CD4-positive, CD25-positive, alpha-beta regulatory T cell (primary cell): ENCODE measurements around the gene CLIP3. TPM values are rescaled to one million over a fixed set of nuclear protein-coding genes. Genes with fewer than 3 reads are reported as not detected.
A peak's percentile ranks its signal among the peaks of the same experiment; 100 is the strongest.

Experiments
- ATAC-seq, 2 donors: fragments of 150-1000 bp; cut with Tn5 transposase; one replicate each; pipeline ENCODE4 v1.10.0; 2021; ENCODE audit warnings: low read depth in 2 of 2, moderate number of reproducible peaks in 2 of 2, moderate library complexity in 1 of 2
- DNase-seq, 3 donors: peaks; one replicate each; pipeline versions ENCODE4 v3.0.0 to v3.0.0-alpha.2; 2012 to 2022; ENCODE audit warnings: mixed read lengths in 1 of 3
- H3K27ac ChIP-seq: one replicate; pipeline ENCODE4 v1.7.0; 2013; ENCODE audit warnings: mild to moderate bottlenecking, low read length; ENCODE audit not compliant: insufficient read depth, poor library complexity, severe bottlenecking
- H3K27me3 ChIP-seq: one replicate; pipeline ENCODE4 v1.7.0; 2013; ENCODE audit warnings: low read length; ENCODE audit not compliant: control insufficient read depth, insufficient read depth
- H3K36me3 ChIP-seq: one replicate; pipeline ENCODE4 v1.7.0; 2013; ENCODE audit warnings: mild to moderate bottlenecking, low read length, moderate library complexity; ENCODE audit not compliant: control insufficient read depth, insufficient read depth
- H3K4me1 ChIP-seq: 2 replicates; pipeline ENCODE4 v1.7.0; 2013; ENCODE audit warnings: mild to moderate bottlenecking, low read length; ENCODE audit not compliant: insufficient read depth, control insufficient read depth, poor library complexity, severe bottlenecking
- H3K4me3 ChIP-seq: one replicate; pipeline ENCODE4 v1.7.0; 2013; ENCODE audit warnings: low read depth, mild to moderate bottlenecking, low read length, moderate library complexity
- H3K9me3 ChIP-seq, 2 experiments: 1 replicate in 1 of 2; 2 replicates in 1 of 2; pipeline ENCODE4 v1.7.0; 2013; ENCODE audit warnings: low read length in 2 of 2, mild to moderate bottlenecking in 1 of 2, moderate library complexity in 1 of 2; ENCODE audit not compliant: control insufficient read depth in 2 of 2
- H3K27ac Mint-ChIP-seq, 3 donors: one replicate each; pipeline ENCODE4 v1.8.0; 2020 to 2022; ENCODE audit warnings: mild to moderate bottlenecking in 3 of 3, mixed read lengths in 3 of 3, moderate library complexity in 2 of 3
- H3K27me3 Mint-ChIP-seq: one replicate; pipeline ENCODE4 v1.8.0; 2022; ENCODE audit warnings: mild to moderate bottlenecking, mixed read lengths
- H3K36me3 Mint-ChIP-seq: one replicate; pipeline ENCODE4 v1.8.0; 2020; ENCODE audit warnings: mixed read lengths
- H3K4me1 Mint-ChIP-seq, 4 donors: one replicate each; pipeline ENCODE4 v1.8.0; 2020 to 2022; ENCODE audit warnings: mixed read lengths in 4 of 4, mild to moderate bottlenecking in 1 of 4
- H3K4me3 Mint-ChIP-seq, 4 donors: one replicate each; pipeline ENCODE4 v1.8.0; 2020 to 2022; ENCODE audit warnings: mild to moderate bottlenecking in 4 of 4, mixed read lengths in 4 of 4, moderate library complexity in 3 of 4
- H3K9me3 Mint-ChIP-seq, 7 donors: one replicate each; pipeline ENCODE4 v1.8.0; 2020 to 2022; ENCODE audit warnings: mixed read lengths in 7 of 7, mild to moderate bottlenecking in 3 of 7, moderate library complexity in 2 of 7
- polyA plus RNA-seq, 4 donors: library from polyadenylated mRNA; unstranded; fragments of 300-500 nt; fragmentation: Illumina TruSeq; gene quantifications; one replicate each; pipeline ENCODE4 v1.2.3, GENCODE V29; 2021
- total RNA-seq: library from RNA; stranded (reverse); gene quantifications from one replicate; pipeline ENCODE4 v1.2.3, GENCODE V29; 2022

Gene CLIP3
- total and polyA plus RNA-seq, 5 donors from 2014 or later: 0.38 to 1.4 (median 0.81) TPM

DNA sequence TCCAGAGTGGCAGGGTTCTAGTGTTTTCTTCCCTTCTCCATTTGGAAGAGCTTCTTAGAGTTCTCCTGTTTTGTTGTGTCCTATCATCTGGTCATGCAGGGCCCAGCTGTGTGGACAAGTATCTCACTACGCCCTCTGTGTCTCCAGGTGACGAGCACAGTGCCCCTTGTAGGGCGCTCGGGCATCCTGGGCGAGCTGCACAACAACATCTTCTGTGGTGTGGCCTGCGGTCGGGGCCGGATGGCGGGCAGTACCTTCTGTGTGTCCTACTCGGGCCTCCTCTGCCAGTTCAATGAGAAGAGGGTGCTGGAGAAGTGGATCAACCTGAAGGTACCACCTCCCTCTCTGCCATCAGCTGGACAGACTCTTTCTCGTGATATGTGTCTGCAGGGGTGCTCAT, 35.0 kb upstream of the CLIP3 start:
- Mint-ChIP-seq H3K36me3 (no peaks in the 10 kb centered on the region), H3K4me3 (no peak overlapping the region), H3K27ac (no peak overlapping the region), H3K4me1 (no peaks in the 10 kb centered on the region), H3K27me3 (no peaks in the 10 kb centered on the region), H3K9me3 (peaks cover 0 to 2% (median 0%) of the 10 kb centered on the region in 7 donors)
- Histone ChIP-seq H3K9me3 (no peaks in the 10 kb centered on the region), H3K27me3 (no peaks in the 10 kb centered on the region), H3K27ac (no peak overlapping the region), H3K4me1 (no peaks in the 10 kb centered on the region), H3K4me3 (no peak overlapping the region), H3K36me3 (no peaks in the 10 kb centered on the region)
- DNase-seq: no peak
- no peak for ATAC-seq

DNA sequence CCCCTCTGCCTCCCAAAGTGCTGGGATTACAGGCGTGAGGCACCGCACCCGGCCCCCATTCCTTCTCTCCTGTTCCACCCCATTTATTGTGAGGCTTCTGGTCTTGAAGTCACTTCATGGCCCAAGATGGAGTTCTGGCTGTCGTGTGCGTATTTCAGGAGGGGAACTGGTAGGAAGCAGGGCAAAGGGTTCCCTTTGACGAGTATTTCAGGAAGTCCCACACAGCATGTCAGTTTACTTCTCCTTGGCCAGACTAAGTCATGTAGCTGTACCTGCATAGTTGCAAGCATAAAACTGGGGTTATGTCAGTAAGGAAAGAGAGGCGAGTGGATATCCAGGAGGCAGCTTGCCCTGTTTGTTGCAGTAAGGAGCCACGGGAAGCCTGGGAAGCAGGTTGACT, 32.2 kb upstream of the CLIP3 start:
- Mint-ChIP-seq H3K4me1 (peaks cover 0 to 4% (median 0%) of the 10 kb centered on the region in 4 donors), H3K4me3 (peak overlapping the region in 1 of 4 donors; percentile 5), H3K27me3 (no peaks in the 10 kb centered on the region), H3K9me3 (peaks cover 0 to 2% (median 0%) of the 10 kb centered on the region in 7 donors), H3K27ac (no peak overlapping the region), H3K36me3 (no peaks in the 10 kb centered on the region)
- Histone ChIP-seq H3K9me3 (no peaks in the 10 kb centered on the region), H3K27me3 (no peaks in the 10 kb centered on the region), H3K27ac (no peak overlapping the region), H3K4me3 (no peak overlapping the region), H3K4me1 (no peaks in the 10 kb centered on the region), H3K36me3 (no peaks in the 10 kb centered on the region)
- ATAC-seq (no peak), DNase-seq (no peak)

DNA sequence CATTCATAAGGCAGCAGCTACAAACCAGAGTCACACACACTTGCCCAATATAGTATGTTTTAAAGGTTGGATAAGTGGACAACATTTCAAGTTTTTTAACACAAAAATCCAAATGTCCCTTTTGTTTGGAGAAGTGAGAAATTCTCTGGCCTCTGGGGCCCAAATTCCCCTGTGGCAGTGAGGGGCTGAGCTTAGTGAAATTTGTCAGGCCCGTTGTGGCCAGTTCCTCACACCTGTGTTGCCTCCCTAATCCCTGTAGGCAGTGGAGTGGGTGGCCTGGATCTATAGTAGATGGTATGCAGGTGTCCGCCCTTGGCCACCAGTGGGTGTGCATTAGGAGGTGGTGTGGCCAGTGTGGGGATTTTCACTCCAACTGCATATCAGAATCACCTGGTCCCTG, 28.7 kb upstream of the CLIP3 start:
- ATAC-seq (no peak), DNase-seq (no peak)
- peaks cover 0 to 2% (median 0%) of the 10 kb centered on the region in 7 donors for H3K9me3 Mint-ChIP-seq
- no peaks in the 10 kb centered on the region for H3K36me3 Mint-ChIP-seq
- H3K36me3 ChIP-seq: no peaks in the 10 kb centered on the region
- no peak overlapping the region for H3K4me3 Mint-ChIP-seq
- no peak overlapping the region for H3K4me3 ChIP-seq
- no peak overlapping the region for H3K27ac Mint-ChIP-seq
- H3K4me1 Mint-ChIP-seq: peaks cover 0 to 4% (median under 1%) of the 10 kb centered on the region in 4 donors
- H3K4me1 ChIP-seq: no peaks in the 10 kb centered on the region
- no peak overlapping the region for H3K27ac ChIP-seq
- no peaks in the 10 kb centered on the region for H3K9me3 ChIP-seq
- H3K27me3 Mint-ChIP-seq: no peaks in the 10 kb centered on the region
- H3K27me3 ChIP-seq: no peaks in the 10 kb centered on the region

DNA sequence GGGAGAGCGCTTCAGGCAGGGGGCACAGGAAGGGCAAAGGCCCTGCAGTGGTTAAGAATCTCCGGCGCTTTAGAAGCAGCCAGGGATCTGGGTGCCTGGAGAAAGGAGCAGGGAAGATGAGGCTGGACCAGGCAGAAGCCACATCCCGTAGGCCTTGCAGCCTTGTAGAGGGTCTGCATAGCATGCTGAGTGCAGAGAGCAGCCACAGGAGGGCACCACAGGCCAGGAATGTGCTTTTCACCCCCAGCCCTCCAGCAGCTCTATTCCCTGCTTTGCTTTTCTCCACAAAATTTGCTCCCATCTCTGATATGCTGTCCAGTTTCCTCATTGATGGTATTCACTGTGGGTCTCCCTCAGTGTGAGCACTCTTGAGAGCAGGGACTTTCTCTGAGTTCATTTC, 27.8 kb upstream of the CLIP3 start:
- no peaks in the 10 kb centered on the region for H3K9me3 ChIP-seq
- H3K4me1 Mint-ChIP-seq: peaks cover 2 to 8% (median 5%) of the 10 kb centered on the region in 4 donors
- no peak overlapping the region for H3K27ac ChIP-seq
- H3K4me3 ChIP-seq: no peak overlapping the region
- DNase-seq (peak in 2 of 3 donors; percentile 2 to 12), ATAC-seq (no peak)
- peaks cover 3% of the 10 kb centered on the region for H3K4me1 ChIP-seq
- H3K36me3 Mint-ChIP-seq: no peaks in the 10 kb centered on the region
- no peaks in the 10 kb centered on the region for H3K36me3 ChIP-seq
- peak overlapping the region in 2 of 3 donors; percentile 78 to 94 for H3K27ac Mint-ChIP-seq
- peak overlapping the region in 1 of 4 donors; percentile 45 for H3K4me3 Mint-ChIP-seq
- no peaks in the 10 kb centered on the region for H3K9me3 Mint-ChIP-seq
- no peaks in the 10 kb centered on the region for H3K27me3 ChIP-seq
- no peaks in the 10 kb centered on the region for H3K27me3 Mint-ChIP-seq

DNA sequence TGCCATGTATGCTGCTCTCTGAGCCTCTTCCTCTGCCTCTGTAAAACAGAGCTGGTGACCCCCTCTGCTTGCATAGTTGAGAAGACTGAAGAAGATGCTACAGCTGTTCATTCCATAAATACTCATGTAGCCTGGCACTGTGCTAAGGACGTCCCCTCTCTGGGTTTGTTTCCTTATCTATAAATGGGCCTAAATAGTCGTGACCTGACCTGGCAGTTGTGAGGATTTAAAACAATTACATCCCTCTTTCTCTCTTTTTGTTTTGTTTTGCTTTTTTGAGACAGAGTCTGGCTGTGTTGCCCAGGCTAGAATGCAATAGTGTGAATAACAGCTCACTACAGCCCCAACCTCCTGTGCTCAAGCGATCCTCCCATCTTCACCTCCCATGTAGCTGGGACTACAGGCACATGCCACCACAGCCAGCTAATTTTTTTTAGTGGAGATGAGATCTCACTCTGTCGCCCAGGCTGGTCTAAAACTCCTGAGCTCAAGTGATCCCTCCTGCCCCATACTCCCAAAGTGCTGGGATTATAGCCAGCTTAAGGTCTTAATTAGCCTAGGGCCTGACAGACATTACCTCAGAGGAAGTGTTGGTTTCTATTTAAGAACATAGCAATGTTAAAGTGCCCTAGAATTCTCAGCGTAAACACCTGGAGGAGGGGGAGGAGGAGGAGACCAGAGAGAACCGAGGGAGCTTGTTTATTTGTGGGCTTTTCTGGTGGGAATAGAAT, 26.7 kb upstream of the CLIP3 start:
- Histone ChIP-seq H3K4me3 (no peak overlapping the region), H3K9me3 (no peaks in the 10 kb centered on the region), H3K36me3 (no peaks in the 10 kb centered on the region), H3K27ac (no peak overlapping the region), H3K27me3 (no peaks in the 10 kb centered on the region), H3K4me1 (peaks cover 10% of the 10 kb centered on the region)
- DNase-seq: no peak
- Mint-ChIP-seq H3K4me3 (peak overlapping the region in 2 of 4 donors; percentile 70 to 83), H3K9me3 (no peaks in the 10 kb centered on the region), H3K27me3 (peaks cover 4% of the 10 kb centered on the region), H3K36me3 (no peaks in the 10 kb centered on the region), H3K4me1 (peaks cover 4 to 12% (median 7%) of the 10 kb centered on the region in 4 donors), H3K27ac (peak overlapping the region in 1 of 3 donors; percentile 42)
- ATAC-seq: no peak

DNA sequence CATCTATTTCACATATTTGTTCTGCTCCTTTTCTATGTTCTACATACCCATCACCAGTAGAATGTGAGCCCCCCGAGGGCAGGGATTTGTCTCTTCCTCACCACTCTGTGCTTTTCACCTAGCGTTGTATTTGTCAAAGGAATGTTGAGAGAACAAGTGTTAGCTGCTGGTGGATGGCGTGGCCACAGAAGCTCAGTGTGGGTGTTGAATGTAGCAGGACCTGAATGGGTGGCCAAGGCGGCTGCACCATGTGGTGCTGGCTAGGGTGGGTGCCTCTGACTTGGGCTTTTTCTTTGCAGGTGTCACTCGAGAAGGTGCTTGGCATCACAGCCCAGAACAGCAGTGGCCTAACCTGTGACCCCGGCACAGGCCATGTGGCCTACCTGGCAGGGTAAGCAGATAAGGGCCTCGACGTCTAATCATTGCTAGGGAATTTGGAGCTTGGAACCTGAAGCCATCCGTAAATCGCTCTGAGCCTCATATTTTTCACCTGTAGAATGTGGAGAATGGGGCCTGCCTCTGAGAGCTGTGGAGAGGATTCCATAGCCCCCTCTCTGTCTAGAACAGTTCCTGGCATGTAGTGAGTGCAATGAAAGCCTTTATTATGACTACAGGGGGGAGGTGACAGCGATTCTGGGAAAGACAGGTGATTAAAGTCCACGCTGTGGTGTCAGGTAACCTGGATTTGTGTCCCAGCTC, 26.0 kb upstream of the CLIP3 start:
- H3K27ac Mint-ChIP-seq: no peak overlapping the region
- H3K4me3 ChIP-seq: no peak overlapping the region
- H3K4me1 Mint-ChIP-seq: peaks cover 4 to 15% (median 10%) of the 10 kb centered on the region in 4 donors
- H3K36me3 ChIP-seq: no peaks in the 10 kb centered on the region
- H3K4me1 ChIP-seq: peaks cover 12% of the 10 kb centered on the region
- H3K4me3 Mint-ChIP-seq: peak overlapping the region in 2 of 4 donors; percentile 70 to 83
- no peak for ATAC-seq
- H3K27me3 ChIP-seq: no peaks in the 10 kb centered on the region
- no peaks in the 10 kb centered on the region for H3K36me3 Mint-ChIP-seq
- no peaks in the 10 kb centered on the region for H3K9me3 Mint-ChIP-seq
- no peak overlapping the region for H3K27ac ChIP-seq
- peaks cover 4% of the 10 kb centered on the region for H3K27me3 Mint-ChIP-seq
- H3K9me3 ChIP-seq: no peaks in the 10 kb centered on the region
- DNase-seq: no peak

DNA sequence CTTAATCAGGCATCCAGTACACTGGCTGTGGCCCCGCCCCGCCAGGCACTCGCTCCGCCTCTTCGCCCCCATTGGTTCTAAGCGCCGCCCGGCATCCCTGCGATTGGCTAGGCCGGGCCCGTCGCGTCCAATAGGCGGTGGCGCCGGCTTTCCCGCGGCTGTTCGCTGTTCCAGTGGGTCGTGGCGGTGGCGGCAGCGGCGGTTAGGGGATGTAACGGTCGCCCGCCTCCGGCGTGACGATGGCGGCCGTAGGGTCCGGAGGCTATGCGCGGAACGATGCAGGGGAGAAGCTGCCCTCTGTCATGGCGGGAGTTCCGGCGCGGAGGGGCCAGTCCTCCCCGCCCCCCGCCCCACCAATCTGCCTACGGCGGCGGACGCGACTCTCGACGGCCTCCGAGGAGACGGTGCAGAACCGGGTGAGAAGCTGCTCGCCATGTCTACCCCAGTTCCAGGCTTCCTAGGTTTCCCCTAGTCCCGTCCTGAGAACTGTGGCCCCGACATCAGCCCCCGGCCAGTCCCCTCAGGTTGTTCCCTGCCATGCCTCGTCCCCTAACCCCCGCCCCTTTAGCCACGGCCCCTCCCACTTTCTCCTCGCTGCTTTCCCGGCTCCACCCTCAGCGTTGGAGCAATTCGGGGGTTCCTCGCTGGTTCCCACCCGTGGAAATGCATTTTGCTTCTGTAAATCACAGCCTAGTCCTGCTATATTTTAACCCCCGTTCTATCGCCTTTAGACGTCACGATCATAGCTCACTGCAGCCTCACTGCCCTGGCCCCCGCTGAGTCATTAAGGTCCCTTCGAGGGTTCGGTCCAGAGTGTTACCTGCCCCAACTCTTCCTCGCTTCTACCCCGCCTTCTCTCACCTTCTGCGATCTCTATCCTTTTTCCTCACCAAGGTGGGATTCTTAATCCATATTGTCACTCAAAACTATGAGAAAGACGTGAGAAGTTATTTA, 22.3 kb upstream of the CLIP3 start, which contains the start of gene WDR62:
WDR62 (plus strand) TSS at position 165 of the 954 bp plus-strand sequence; CDS start at position 240, 75 bp downstream.
- H3K36me3 Mint-ChIP-seq: peaks cover 4% of the 10 kb centered on the region
- Histone ChIP-seq H3K27me3 (no peaks in the 10 kb centered on the region), H3K4me3 (peak within 1 kb of the TSS; percentile 97), H3K4me1 (peaks cover 16% of the 10 kb centered on the region), H3K9me3 (no peaks in the 10 kb centered on the region), H3K27ac (peak within 1 kb of the TSS; percentile 95), H3K36me3 (no peaks in the 10 kb centered on the region)
- ATAC-seq (peak; percentile 72 to 73), DNase-seq (peak in 2 of 3 donors; percentile 90 to 95)
- H3K27me3 Mint-ChIP-seq: peaks cover 4% of the 10 kb centered on the region
- H3K4me1 Mint-ChIP-seq: peaks cover 4 to 31% (median 23%) of the 10 kb centered on the region in 4 donors
- H3K27ac Mint-ChIP-seq: peak within 1 kb of the TSS; percentile 95 to 98 (median 98)
- peak within 1 kb of the TSS; percentile 91 to 99 (median 98) for H3K4me3 Mint-ChIP-seq
- no peaks in the 10 kb centered on the region for H3K9me3 Mint-ChIP-seq
